H54 (cell line): ENCODE data around the gene TAF15.

Source experiments
- DNase-seq: peaks from one replicate; pipeline ENCODE4 v3.0.0; 2011; ENCODE audit warnings: low spot score, mixed read lengths; ENCODE audit not compliant: insufficient read length
- FAIRE-seq: peaks from 3 replicates; lab custom pipeline; 2011; peaks lifted over from hg19 to GRCh38; lab: Jason Lieb, UNC
- POLR2A ChIP-seq: IDR thresholded peaks from 2 replicates; pipeline ENCODE4 v1.6.1; 2011; ENCODE audit warnings: low read depth, mild to moderate bottlenecking, low read length

The TAF15 gene

GRCh38 chr17:35821308-35821707 is 12.0 kb downstream of the TAF15 start:
- no peak for TF ChIP-seq POLR2A
- no peak for DNase-seq
- FAIRE-seq = no peak

GRCh38 chr17:35825206-35825605 is 15.9 kb downstream of the TAF15 start:
- FAIRE-seq (no peak), DNase-seq (no peak)
- TF ChIP-seq POLR2A = no peak

GRCh38 chr17:35841101-35841500 is 31.8 kb downstream of the TAF15 start:
- no peak for DNase-seq
- TF ChIP-seq POLR2A = no peak
- FAIRE-seq = no peak

GRCh38 chr17:35841505-35841904 is 32.2 kb downstream of the TAF15 start:
- no peak for TF ChIP-seq POLR2A
- peak; percentile 23 for DNase-seq
- FAIRE-seq = no peak

GRCh38 chr17:35842239-35842638 is 33.0 kb downstream of the TAF15 start:
- no peak for DNase-seq
- FAIRE-seq = no peak
- TF ChIP-seq POLR2A = no peak

- FAIRE-seq (no peak), DNase-seq (no peak)
- no peak for TF ChIP-seq POLR2A
Measured at GRCh38 chr17:35843698-35844097, 34.4 kb downstream of the TAF15 start.

GRCh38 chr17:35844547-35844946 is 35.3 kb downstream of the TAF15 start:
- TF ChIP-seq POLR2A = no peak

GRCh38 chr17:35846055-35846809 is 36.9 kb downstream of the TAF15 start:
- TF ChIP-seq POLR2A = no peak
- DNase-seq = no peak
- FAIRE-seq = no peak

More at GRCh38 chr17:35844547-35844946, 35.3 kb downstream of the TAF15 start:
- DNase-seq (no peak), FAIRE-seq (no peak)

GRCh38 chr17:35847006-35847405 is 37.7 kb downstream of the TAF15 start:
- no peak for TF ChIP-seq POLR2A
- DNase-seq = no peak
- no peak for FAIRE-seq

GRCh38 chr17:35847633-35848373 is 38.5 kb downstream of the TAF15 start:
- FAIRE-seq = no peak
- DNase-seq = no peak
- no peak for TF ChIP-seq POLR2A

GRCh38 chr17:35849469-35850348 is 40.4 kb downstream of the TAF15 start:
- TF ChIP-seq POLR2A = no peak
- FAIRE-seq = no peak
- DNase-seq = no peak

GRCh38 chr17:35855965-35856364 is 46.7 kb downstream of the TAF15 start:
- TF ChIP-seq POLR2A = no peak
- FAIRE-seq (no peak), DNase-seq (no peak)

GRCh38 chr17:35856603-35857002 is 47.3 kb downstream of the TAF15 start:
- DNase-seq = no peak
- TF ChIP-seq POLR2A = no peak
- FAIRE-seq = no peak

GRCh38 chr17:35864853-35865252 is 55.6 kb downstream of the TAF15 start:
- DNase-seq = no peak
- no peak for FAIRE-seq
- TF ChIP-seq POLR2A = no peak
